Vagina (tissue), 2 donors: ENCODE measurements around the gene KCNK18.

ENCODE experiments used
- CTCF ChIP-seq, 3 experiments: fragments of 450-650 bp in 2 of 3; fragments of 200-600 bp in 1 of 3; sonication (generic) in 1 of 3; IDR thresholded peaks; one replicate each; pipeline ENCODE4 v1.5.1; 2017 to 2019; ENCODE audit warnings: antibody characterized with exemption in 3 of 3, mild to moderate bottlenecking in 2 of 3, moderate library complexity in 2 of 3
- POLR2A ChIP-seq, 2 donors: fragments of 450-650 bp; IDR thresholded peaks; one replicate each; pipeline ENCODE4 v1.6.1; 2017; ENCODE audit warnings: antibody characterized with exemption in 2 of 2, mild to moderate bottlenecking in 2 of 2, moderate library complexity in 2 of 2

GRCh38 chr10:117188371-117188770 lies 8.9 kb upstream of the KCNK18 start:
- no peak for TF ChIP-seq CTCF (IDR thresholded peaks at IDR 0.05)
- no peak for TF ChIP-seq POLR2A (IDR thresholded peaks at IDR 0.05)
